Measurements from ENCODE around the gene TOR3A. TPM values are rescaled to one million over a fixed set of nuclear protein-coding genes. Genes with fewer than 3 reads are reported as not detected.

Gene TOR3A
- total and polyA plus RNA-seq, 2 of the 8 experiments (the other 6 are each of a cell fraction or from before 2014, with no cell fraction given), result 15.3 to 21.4 TPM

Small RNAs within 50 kb of the gene (small RNA-seq; reads per million reads assigned to genes)
- gene AL512326.3 (ENCODE audit: insufficient read depth), result not detected

Other genes starting within 250 kb of the TOR3A start
- not detected in 2 replicates for gene ANGPTL1, start 211.0 kb upstream of the TOR3A start, total RNA-seq (2021; fragmentation: NEBNext Ultra II Directional; extraction: Animal tissue kit (Norgen Biotek cat#: 25700))
- gene ANGPTL1, start 211.0 kb upstream of the TOR3A start, polyA plus RNA-seq (2011; rRNA removed), result not detected in 2 replicates
- gene FAM20B, start 56.2 kb upstream of the TOR3A start, total RNA-seq (2021; fragmentation: NEBNext Ultra II Directional; extraction: Animal tissue kit (Norgen Biotek cat#: 25700)), result 36.3 and 36.6 TPM in 2 replicates
- gene FAM20B, start 56.2 kb upstream of the TOR3A start, polyA plus RNA-seq (2011; rRNA removed), result 6.3 and 8.3 TPM in 2 replicates
- gene ABL2, start 147.6 kb downstream of the TOR3A start, total RNA-seq (2021; fragmentation: NEBNext Ultra II Directional; extraction: Animal tissue kit (Norgen Biotek cat#: 25700)), result 17.8 and 19.1 TPM in 2 replicates
- gene ABL2, start 147.6 kb downstream of the TOR3A start, polyA plus RNA-seq (2011; rRNA removed), result 4.0 and 4.5 TPM in 2 replicates
- gene SOAT1, start 211.7 kb downstream of the TOR3A start, total RNA-seq (2021; fragmentation: NEBNext Ultra II Directional; extraction: Animal tissue kit (Norgen Biotek cat#: 25700)), result 3.3 and 4.7 TPM in 2 replicates
- gene SOAT1, start 211.7 kb downstream of the TOR3A start, polyA plus RNA-seq (2011; rRNA removed), result 1.5 and 2.7 TPM in 2 replicates

Measured in H1 (cell line).